HEK293 (cell line): ENCODE measurements around the gene ELK4.

Experiments
- CTCF ChIP-seq: fragments of 450-650 bp; formaldehyde crosslinking; IDR thresholded peaks from 2 replicates; pipeline ENCODE4 v1.5.1; 2016; ENCODE audit warnings: missing biosample characterization, missing genetic modification characterization
- HIC1 ChIP-seq: fragments of 450-650 bp; formaldehyde crosslinking; IDR thresholded peaks from 2 replicates; pipeline ENCODE4 v1.5.1; 2016; ENCODE audit warnings: missing biosample characterization, missing genetic modification characterization
- REST ChIP-seq: fragments of 450-650 bp; formaldehyde crosslinking; IDR thresholded peaks from 2 replicates; pipeline ENCODE4 v1.5.1; 2016; ENCODE audit warnings: missing biosample characterization, missing genetic modification characterization
- SP2 ChIP-seq: fragments of 450-650 bp; formaldehyde crosslinking; IDR thresholded peaks from 2 replicates; pipeline ENCODE4 v1.5.1; 2016; ENCODE audit warnings: missing biosample characterization, missing genetic modification characterization
- SP7 ChIP-seq: fragments of 450-650 bp; formaldehyde crosslinking; IDR thresholded peaks from 2 replicates; pipeline ENCODE4 v1.5.1; 2016; ENCODE audit warnings: missing biosample characterization, missing genetic modification characterization
- TCF7L2 ChIP-seq: IDR thresholded peaks from 2 replicates; pipeline ENCODE4 v1.6.1; 2011; ENCODE audit warnings: low read depth, mild to moderate bottlenecking, inconsistent platforms, low read length, moderate library complexity, borderline replicate concordance
- YY1 ChIP-seq: fragments of 450-650 bp; formaldehyde crosslinking; IDR thresholded peaks from 2 replicates; pipeline ENCODE4 v1.5.1; 2018; ENCODE audit warnings: missing biosample characterization, missing genetic modification characterization
- ZBTB21 ChIP-seq: fragments of 450-650 bp; formaldehyde crosslinking; IDR thresholded peaks from 2 replicates; pipeline ENCODE4 v1.5.1; 2017; ENCODE audit warnings: missing biosample characterization, missing genetic modification characterization
- ZBTB49 ChIP-seq: fragments of 450-650 bp; formaldehyde crosslinking; IDR thresholded peaks from 2 replicates; pipeline ENCODE4 v1.5.1; 2016; ENCODE audit warnings: missing biosample characterization, missing genetic modification characterization, low read depth
- ZBTB7A ChIP-seq: fragments of 450-650 bp; formaldehyde crosslinking; IDR thresholded peaks from 2 replicates; pipeline ENCODE4 v1.5.1; 2016; ENCODE audit warnings: low read depth, missing biosample characterization, missing genetic modification characterization
- ZNF146 ChIP-seq: fragments of 450-650 bp; formaldehyde crosslinking; IDR thresholded peaks from 2 replicates; pipeline ENCODE4 v1.5.1; 2016; ENCODE audit warnings: missing biosample characterization, missing genetic modification characterization
- ZNF473 ChIP-seq: fragments of 450-650 bp; formaldehyde crosslinking; IDR thresholded peaks from 2 replicates; pipeline ENCODE4 v1.5.1; 2017; ENCODE audit warnings: missing biosample characterization, missing genetic modification characterization
- ZNF580 ChIP-seq: fragments of 450-650 bp; formaldehyde crosslinking; IDR thresholded peaks from 2 replicates; pipeline ENCODE4 v1.5.1; 2016; ENCODE audit warnings: missing biosample characterization, missing genetic modification characterization

GRCh38 chr1:205595861-205596260, 36.0 kb downstream of the ELK4 start:
- TF ChIP-seq CTCF (tag by site-specific recombination) (no peak), ZBTB7A (tag by site-specific recombination) (no peak), REST (tag by site-specific recombination) (no peak), ZNF580 (no peak), ZNF146 (tag by site-specific recombination) (no peak), YY1 (tag by site-specific recombination) (no peak), ZBTB49 (tag by site-specific recombination) (no peak), SP7 (tag by site-specific recombination) (no peak), ZBTB21 (tag by site-specific recombination) (no peak), SP2 (tag by site-specific recombination) (no peak), HIC1 (tag by site-specific recombination) (no peak), ZNF473 (tag by site-specific recombination) (no peak), TCF7L2 (no peak)
